Endometrial microvascular endothelial cells (primary cell): ENCODE results near the gene TFAP2C. TPM values are rescaled to one million over a fixed set of nuclear protein-coding genes. Genes with fewer than 3 reads are reported as not detected.

ENCODE experiments used
- total RNA-seq: library from RNA; depleted of rRNA; stranded (reverse); fragments of >200 nt; gene quantifications from one replicate; pipeline ENCODE4 v1.2.3, GENCODE V29; 2015; ENCODE audit errors: inconsistent ontology term

The TFAP2C gene
- total RNA-seq, 1 donor from 2014 or later, result not detected

Other genes with a start within 250 kb of the TFAP2C start
- gene AURKA, start 237.1 kb upstream of the TFAP2C start, total RNA-seq, result 72.0 TPM
- 53.6 TPM for gene CSTF1, start 236.7 kb upstream of the TFAP2C start, total RNA-seq
- 0.28 TPM for gene CASS4, start 217.0 kb upstream of the TFAP2C start, total RNA-seq
- 69.7 TPM for gene RTF2, start 160.7 kb upstream of the TFAP2C start, total RNA-seq
- gene FAM209A, start 104.6 kb upstream of the TFAP2C start, total RNA-seq, result not detected
- gene FAM209B, start 96.1 kb upstream of the TFAP2C start, total RNA-seq, result not detected